Small intestine (tissue), 7 donors: Measurements from ENCODE around the gene BRINP2. TPM values are rescaled to one million over a fixed set of nuclear protein-coding genes. Genes with fewer than 3 reads are reported as not detected.

Experiments used
- DNase-seq, 2 donors: peaks; one replicate each; pipeline versions ENCODE4 v3.0.0 to v3.0.0-alpha.2; 2013
- FAIRE-seq: peaks from 2 replicates; lab custom pipeline; 2012; peaks lifted over from hg19 to GRCh38; lab: Jason Lieb, UNC
- H3K27ac ChIP-seq, 3 donors: one replicate each; pipeline ENCODE4 v1.5.1; 2013; ENCODE audit warnings: low read length in 2 of 3, mild to moderate bottlenecking in 2 of 3, control low read depth in 1 of 3, inconsistent platforms in 1 of 3, low read depth in 1 of 3, moderate library complexity in 1 of 3
- H3K27me3 ChIP-seq, 3 donors: one replicate each; pipeline ENCODE4 v1.6.1; 2013; ENCODE audit warnings: low read length in 3 of 3, inconsistent platforms in 1 of 3; ENCODE audit not compliant: control insufficient read depth in 3 of 3, insufficient read depth in 3 of 3
- H3K36me3 ChIP-seq, 3 donors: one replicate each; pipeline ENCODE4 v1.6.1; 2013; ENCODE audit warnings: low read length in 3 of 3, inconsistent platforms in 1 of 3, low read depth in 1 of 3, mild to moderate bottlenecking in 1 of 3, moderate library complexity in 1 of 3; ENCODE audit not compliant: control insufficient read depth in 3 of 3, insufficient read depth in 2 of 3
- H3K4me1 ChIP-seq, 3 donors: one replicate each; pipeline ENCODE4 v1.6.1; 2013; ENCODE audit warnings: low read length in 2 of 3, inconsistent platforms in 1 of 3, low read depth in 1 of 3, mild to moderate bottlenecking in 1 of 3, moderate library complexity in 1 of 3; ENCODE audit not compliant: control insufficient read depth in 3 of 3, insufficient read depth in 2 of 3
- H3K4me3 ChIP-seq, 3 donors: one replicate each; pipeline ENCODE4 v1.5.1; 2013; ENCODE audit warnings: low read length in 3 of 3, control low read depth in 1 of 3, inconsistent platforms in 1 of 3, low read depth in 1 of 3, mild to moderate bottlenecking in 1 of 3, moderate library complexity in 1 of 3
- H3K9me3 ChIP-seq, 2 donors: one replicate each; pipeline ENCODE4 v1.6.1; 2013; ENCODE audit warnings: low read depth in 1 of 2, low read length in 1 of 2; ENCODE audit not compliant: control insufficient read depth in 2 of 2, insufficient read depth in 1 of 2
- WGBS, 3 donors: extraction: QIAGEN DNeasy Blood & Tissue Kit; methylation state at CpG; one replicate each; pipeline ENCODE4 v1.1.7; 2013; 5-methylcytosine and 5-hydroxymethylcytosine counted together
- polyA plus RNA-seq, 4 donors: library from polyadenylated mRNA; stranded (reverse) in 3 of 4; unstranded in 1 of 4; fragments of 200-250 nt in 3 of 4; fragments of 120-200 nt in 1 of 4; gene quantifications; one replicate each; pipeline versions ENCODE4 v1.2.1 to v1.2.3, GENCODE V29; 2013
- donor health status: healthy with polysubstance abuse.
- donor health status: control.
- donor health status: control.
- donor health status: Bipolar disorder and iron deficiency.
- donor health status: healthy.

Gene BRINP2
- polyA plus RNA-seq, 4 donors: 0.04 to 0.27 (median 0.16) TPM; not detected in 1

- Histone ChIP-seq H3K4me1 (peaks cover 0 to 6% (median 4%) of the 10 kb centered on the region in 3 donors), H3K27ac (no peak overlapping the region), H3K4me3 (no peak overlapping the region), H3K27me3 (peaks cover 0 to 4% (median 0%) of the 10 kb centered on the region in 3 donors), H3K9me3 (no peaks in the 10 kb centered on the region), H3K36me3 (no peaks in the 10 kb centered on the region)
- DNase-seq (peak; percentile 7 to 20), FAIRE-seq (no peak)
- WGBS, 3 donors: 31 to 47% (median 45%) methylated on average over 1 of the region's 1 CpG
Measured at GRCh38 chr1:177255411-177255810, 84.7 kb downstream of the BRINP2 start.

GRCh38 chr1:177256153-177257075 is 85.7 kb downstream of the BRINP2 start:
- H3K4me1 ChIP-seq: peaks cover 0 to 6% (median 4%) of the 10 kb centered on the region in 3 donors
- H3K27me3 ChIP-seq: peaks cover 0 to 4% (median 0%) of the 10 kb centered on the region in 3 donors
- FAIRE-seq (no peak), DNase-seq (peak; percentile 62 to 77)
- peak overlapping the region in 1 of 3 donors; percentile 21 for H3K27ac ChIP-seq
- WGBS, 3 donors: 17 to 26% (median 21%) methylated on average over 20 of the region's 20 CpGs
- no peaks in the 10 kb centered on the region for H3K36me3 ChIP-seq
- no peak overlapping the region for H3K4me3 ChIP-seq
- H3K9me3 ChIP-seq: no peaks in the 10 kb centered on the region

GRCh38 chr1:177257128-177257527 is 86.4 kb downstream of the BRINP2 start:
- WGBS, 3 donors: 71 to 79% (median 77%) methylated on average over 11 of the region's 11 CpGs
- no peaks in the 10 kb centered on the region for H3K36me3 ChIP-seq
- peak in 1 of 2 donors; percentile 5 for DNase-seq
- peaks cover 0 to 4% (median 0%) of the 10 kb centered on the region in 3 donors for H3K27me3 ChIP-seq
- no peaks in the 10 kb centered on the region for H3K9me3 ChIP-seq
- peaks cover 0 to 6% (median 4%) of the 10 kb centered on the region in 3 donors for H3K4me1 ChIP-seq
- no peak for FAIRE-seq
- H3K4me3 ChIP-seq: no peak overlapping the region
- H3K27ac ChIP-seq: no peak overlapping the region

- Histone ChIP-seq H3K27ac (no peak overlapping the region), H3K27me3 (peaks cover 0 to 4% (median 0%) of the 10 kb centered on the region in 3 donors), H3K4me1 (peaks cover 0 to 6% (median 4%) of the 10 kb centered on the region in 3 donors), H3K4me3 (no peak overlapping the region), H3K36me3 (no peaks in the 10 kb centered on the region), H3K9me3 (no peaks in the 10 kb centered on the region)
- DNase-seq (peak; percentile 57 to 92), FAIRE-seq (no peak)
- WGBS, 3 donors: 16 to 56% (median 29%) methylated on average over 4 of the region's 4 CpGs
Measured at GRCh38 chr1:177257576-177257975, 86.8 kb downstream of the BRINP2 start.

- H3K4me1 ChIP-seq: no peaks in the 10 kb centered on the region
- H3K9me3 ChIP-seq: no peaks in the 10 kb centered on the region
- H3K36me3 ChIP-seq: no peaks in the 10 kb centered on the region
- H3K4me3 ChIP-seq: no peak overlapping the region
- DNase-seq (no peak), FAIRE-seq (no peak)
- peaks cover 0 to 2% (median 0%) of the 10 kb centered on the region in 3 donors for H3K27me3 ChIP-seq
- 68 to 81% (median 71%) methylated on average over 1 of the region's 1 CpG for WGBS, 3 donors
- H3K27ac ChIP-seq: no peak overlapping the region
Measured at GRCh38 chr1:177270863-177271262, 100.1 kb downstream of the BRINP2 start.

GRCh38 chr1:177273141-177273540 is 102.4 kb downstream of the BRINP2 start:
- 37 to 66% (median 48%) methylated on average over 5 of the region's 5 CpGs for WGBS, 3 donors
- DNase-seq: peak in 1 of 2 donors; percentile 44
- Histone ChIP-seq H3K4me3 (no peak overlapping the region), H3K27me3 (peaks cover 0 to 3% (median 0%) of the 10 kb centered on the region in 3 donors), H3K4me1 (no peaks in the 10 kb centered on the region), H3K27ac (no peak overlapping the region), H3K9me3 (no peaks in the 10 kb centered on the region), H3K36me3 (no peaks in the 10 kb centered on the region)
- no peak for FAIRE-seq

- DNase-seq: no peak
Measured at GRCh38 chr1:177274687-177275211, 104.0 kb downstream of the BRINP2 start.

GRCh38 chr1:177275736-177276135 is 105.0 kb downstream of the BRINP2 start:
- DNase-seq: no peak
- FAIRE-seq: no peak

More at GRCh38 chr1:177274687-177275211, 104.0 kb downstream of the BRINP2 start:
- FAIRE-seq: no peak
- H3K4me1 ChIP-seq: no peaks in the 10 kb centered on the region
- no peaks in the 10 kb centered on the region for H3K9me3 ChIP-seq
- WGBS, 3 donors: 6 to 33% (median 13%) methylated on average over 5 of the region's 5 CpGs
- no peak overlapping the region for H3K27ac ChIP-seq
- peaks cover 0 to 3% (median 0%) of the 10 kb centered on the region in 3 donors for H3K27me3 ChIP-seq
- no peak overlapping the region for H3K4me3 ChIP-seq
- no peaks in the 10 kb centered on the region for H3K36me3 ChIP-seq

More at GRCh38 chr1:177275736-177276135, 105.0 kb downstream of the BRINP2 start:
- WGBS, 3 donors: 77 to 91% (median 81%) methylated on average over 1 of the region's 1 CpG
- no peak overlapping the region for H3K4me3 ChIP-seq
- no peaks in the 10 kb centered on the region for H3K36me3 ChIP-seq
- H3K4me1 ChIP-seq: no peaks in the 10 kb centered on the region
- H3K9me3 ChIP-seq: no peaks in the 10 kb centered on the region
- H3K27me3 ChIP-seq: peaks cover 0 to 3% (median 0%) of the 10 kb centered on the region in 3 donors
- H3K27ac ChIP-seq: no peak overlapping the region
